GM19328 (cell line): ENCODE measurements around the gene RHOV.

ENCODE experiments used
- ATAC-seq: cut with Tn5 transposase; IDR thresholded peaks from one replicate; pipeline ENCODE4 v1.9.1; 2021; ENCODE audit warnings: mild to moderate bottlenecking, moderate library complexity; ENCODE audit not compliant: unreplicated experiment

Gene RHOV

GRCh38 chr15:40846841-40847222 lies 27.2 kb downstream of the RHOV start:
- ATAC-seq, result no peak

- ATAC-seq, result no peak
These were observed 28.3 kb downstream of the RHOV start for GRCh38 chr15:40845511-40846284.

GRCh38 chr15:40845036-40845435 lies 29.0 kb downstream of the RHOV start:
- no peak for ATAC-seq

- ATAC-seq, result no peak
These were observed 29.4 kb downstream of the RHOV start for GRCh38 chr15:40844696-40845030.

GRCh38 chr15:40843885-40844695 lies 29.9 kb downstream of the RHOV start, which contains the start of gene SPINT1:
SPINT1 (plus strand) TSS chr15:40844048; CDS start chr15:40844555, 507 bp downstream.
- no peak for ATAC-seq

GRCh38 chr15:40843261-40843884 lies 30.7 kb downstream of the RHOV start:
- ATAC-seq, result no peak

- ATAC-seq, result no peak
These were observed 32.3 kb downstream of the RHOV start for GRCh38 chr15:40841741-40842140.

GRCh38 chr15:40838756-40839155 lies 35.3 kb downstream of the RHOV start:
- no peak for ATAC-seq

GRCh38 chr15:40836020-40836419 lies 38.0 kb downstream of the RHOV start:
- no peak for ATAC-seq

- no peak for ATAC-seq
These were observed 41.1 kb downstream of the RHOV start for GRCh38 chr15:40832903-40833302.

GRCh38 chr15:40831861-40832260 lies 42.2 kb downstream of the RHOV start:
- ATAC-seq, result no peak

- no peak for ATAC-seq
These were observed 43.1 kb downstream of the RHOV start for GRCh38 chr15:40830884-40831283.

- ATAC-seq, result no peak
These were observed 44.9 kb downstream of the RHOV start for GRCh38 chr15:40829115-40829514.

- ATAC-seq, result no peak
These were observed 45.5 kb downstream of the RHOV start, which contains the start of gene PPP1R14D for GRCh38 chr15:40828447-40829036. PPP1R14D (minus strand) TSS chr15:40828708; CDS start chr15:40828641, 67 bp downstream.

- no peak for ATAC-seq
These were observed 47.5 kb downstream of the RHOV start for GRCh38 chr15:40826423-40827075.

- ATAC-seq, result no peak
These were observed 48.2 kb downstream of the RHOV start for GRCh38 chr15:40825661-40826422.

- ATAC-seq, result no peak
These were observed 50.3 kb downstream of the RHOV start for GRCh38 chr15:40823572-40824343.
